ENCODE results near the gene SHISAL2A.

SHISAL2A gene

GRCh38 chr1:52621950-52622349 lies 11.0 kb upstream of the SHISAL2A start:
- no peak for DNase-seq (ENCODE audit: low read depth in 2 of 2)

- DNase-seq (ENCODE audit: low read depth in 2 of 2), result no peak
These were observed 9.2 kb upstream of the SHISAL2A start for GRCh38 chr1:52623812-52624211.

- no peak for DNase-seq (ENCODE audit: low read depth in 2 of 2)
These were observed 5.9 kb upstream of the SHISAL2A start for GRCh38 chr1:52627028-52627427.

- no peak for DNase-seq (ENCODE audit: low read depth in 2 of 2)
These were observed 4.2 kb upstream of the SHISAL2A start for GRCh38 chr1:52628614-52629324.

- no peak for DNase-seq (ENCODE audit: low read depth in 2 of 2)
These were observed 3.7 kb upstream of the SHISAL2A start for GRCh38 chr1:52629325-52629643.

- DNase-seq (ENCODE audit: low read depth in 2 of 2), result no peak
These were observed 3.3 kb upstream of the SHISAL2A start for GRCh38 chr1:52629667-52630066.

- DNase-seq (ENCODE audit: low read depth in 2 of 2), result no peak
These were observed 1.1 kb upstream of the SHISAL2A start for GRCh38 chr1:52631759-52632331.

GRCh38 chr1:52633291-52633754 lies 355 bp downstream of the SHISAL2A start:
- DNase-seq (ENCODE audit: low read depth in 2 of 2), result peak in 1 of 2 donors; percentile 16

- DNase-seq (ENCODE audit: low read depth in 2 of 2), result peak in 1 of 2 donors; percentile 11
These were observed 1.1 kb downstream of the SHISAL2A start for GRCh38 chr1:52634111-52634510.

GRCh38 chr1:52635321-52636089 lies 2.5 kb downstream of the SHISAL2A start:
- DNase-seq (ENCODE audit: low read depth in 2 of 2), result no peak

GRCh38 chr1:52636721-52637695 lies 4.0 kb downstream of the SHISAL2A start:
- DNase-seq (ENCODE audit: low read depth in 2 of 2), result no peak

GRCh38 chr1:52637946-52638345 lies 5.0 kb downstream of the SHISAL2A start:
- no peak for DNase-seq (ENCODE audit: low read depth in 2 of 2)

GRCh38 chr1:52640697-52641096 lies 7.7 kb downstream of the SHISAL2A start:
- no peak for DNase-seq (ENCODE audit: low read depth in 2 of 2)

- no peak for DNase-seq (ENCODE audit: low read depth in 2 of 2)
These were observed 8.3 kb downstream of the SHISAL2A start for GRCh38 chr1:52641307-52641706.

GRCh38 chr1:52645261-52645660 lies 12.3 kb downstream of the SHISAL2A start:
- DNase-seq (ENCODE audit: low read depth in 2 of 2), result no peak

- no peak for DNase-seq (ENCODE audit: low read depth in 2 of 2)
These were observed 18.9 kb downstream of the SHISAL2A start for GRCh38 chr1:52651904-52652303.

- no peak for DNase-seq (ENCODE audit: low read depth in 2 of 2)
These were observed 20.4 kb downstream of the SHISAL2A start for GRCh38 chr1:52653207-52653849.

GRCh38 chr1:52654063-52654462 lies 21.1 kb downstream of the SHISAL2A start:
- no peak for DNase-seq (ENCODE audit: low read depth in 2 of 2)

GRCh38 chr1:52657702-52658101 lies 24.7 kb downstream of the SHISAL2A start:
- DNase-seq (ENCODE audit: low read depth in 2 of 2), result no peak

- no peak for DNase-seq (ENCODE audit: low read depth in 2 of 2)
These were observed 25.8 kb downstream of the SHISAL2A start for GRCh38 chr1:52658795-52659194.

GRCh38 chr1:52659356-52659755 lies 26.4 kb downstream of the SHISAL2A start:
- DNase-seq (ENCODE audit: low read depth in 2 of 2), result peak in 1 of 2 donors; percentile 6
